HG02970 (cell line): ENCODE results near the gene C17orf113.

Experiments
- ATAC-seq: cut with Tn5 transposase; IDR thresholded peaks from one replicate; pipeline ENCODE4 v1.9.1; 2021; ENCODE audit warnings: mild to moderate bottlenecking, moderate library complexity, moderate number of reproducible peaks; ENCODE audit not compliant: unreplicated experiment, low FRiP score

C17orf113 gene

DNA sequence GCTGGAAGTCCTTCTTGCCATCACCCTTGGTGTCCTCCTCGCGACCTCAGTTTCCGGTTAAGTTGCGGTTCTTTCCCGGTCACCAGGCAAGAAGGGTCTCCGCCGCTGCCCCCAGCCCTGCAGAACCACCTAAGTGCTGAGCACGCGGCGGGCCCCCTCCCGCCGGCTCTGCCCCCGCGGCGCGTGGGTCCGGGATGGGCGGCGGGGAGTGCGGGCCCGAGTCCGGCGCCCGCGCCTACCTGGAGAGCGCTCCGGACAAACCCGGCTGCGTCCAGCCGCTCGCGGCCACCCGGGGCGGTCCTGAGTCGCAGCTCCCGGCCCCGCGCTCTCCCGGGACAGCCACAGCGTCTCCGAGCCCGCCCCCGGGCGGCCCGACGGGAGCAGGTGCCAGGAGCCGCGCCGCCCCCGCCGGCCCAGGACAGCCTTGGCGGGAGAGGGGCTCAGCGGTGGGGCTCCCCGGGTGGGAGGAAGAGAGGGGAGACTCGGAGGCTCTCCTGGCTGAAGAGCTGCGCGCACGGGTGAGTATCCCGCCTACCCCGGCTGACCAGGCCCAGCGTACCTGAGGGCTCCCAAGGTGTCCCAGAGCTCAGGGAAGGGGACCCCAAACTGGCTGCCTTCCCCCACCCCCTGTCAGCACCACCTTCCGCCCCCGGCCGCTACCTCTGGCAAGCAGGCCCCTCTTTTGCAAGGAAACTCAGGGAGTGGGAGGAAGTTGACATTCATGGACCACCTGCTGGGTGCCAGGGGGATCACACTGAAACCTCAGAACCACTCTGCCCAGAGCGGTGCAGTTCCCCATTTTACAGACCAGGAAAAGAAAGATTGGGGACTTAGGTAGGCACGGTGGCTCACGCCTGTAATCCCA lies 22.2 kb upstream of the C17orf113 start:
- no peak for ATAC-seq

DNA sequence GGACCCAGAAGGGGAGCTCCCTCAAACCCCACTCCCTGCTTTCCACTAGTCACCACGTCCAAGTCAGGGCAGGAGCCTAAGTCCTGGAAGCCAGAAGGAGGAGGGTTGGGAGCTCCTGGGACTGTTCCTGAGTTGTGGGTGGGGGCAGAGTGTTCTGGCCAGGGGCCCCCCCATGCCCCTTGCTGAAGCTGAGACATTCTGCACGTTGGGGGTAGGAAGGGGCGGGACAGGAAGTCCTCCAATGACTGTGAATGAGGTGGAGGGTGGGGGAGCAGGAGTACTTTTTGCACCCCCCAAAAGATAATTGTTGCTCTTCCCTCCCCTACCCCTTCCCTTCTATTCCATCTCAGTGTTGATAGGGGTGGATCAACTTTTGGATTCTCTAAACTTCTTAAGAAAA lies 21.4 kb upstream of the C17orf113 start:
- no peak for ATAC-seq

DNA sequence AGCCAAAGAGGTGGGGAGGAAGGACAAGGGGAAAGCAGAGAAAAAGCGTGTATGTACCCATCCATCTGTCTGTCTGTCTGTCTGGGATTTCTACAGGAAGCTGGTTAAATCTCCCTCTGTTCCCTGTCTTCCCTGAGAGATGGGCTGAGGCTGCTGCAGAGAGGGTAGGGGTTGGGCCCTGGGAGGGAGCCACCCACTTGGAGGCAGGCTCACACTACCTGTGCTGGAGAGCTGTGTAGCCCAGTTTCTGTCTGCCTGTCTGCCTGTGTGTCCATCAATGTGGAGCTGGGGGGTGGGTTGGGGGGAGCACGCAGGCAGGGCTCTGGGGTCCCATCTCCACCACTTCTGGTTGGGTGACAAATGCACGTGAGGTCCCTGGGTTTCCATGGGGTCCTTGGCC lies 18.6 kb upstream of the C17orf113 start:
- ATAC-seq: no peak

DNA sequence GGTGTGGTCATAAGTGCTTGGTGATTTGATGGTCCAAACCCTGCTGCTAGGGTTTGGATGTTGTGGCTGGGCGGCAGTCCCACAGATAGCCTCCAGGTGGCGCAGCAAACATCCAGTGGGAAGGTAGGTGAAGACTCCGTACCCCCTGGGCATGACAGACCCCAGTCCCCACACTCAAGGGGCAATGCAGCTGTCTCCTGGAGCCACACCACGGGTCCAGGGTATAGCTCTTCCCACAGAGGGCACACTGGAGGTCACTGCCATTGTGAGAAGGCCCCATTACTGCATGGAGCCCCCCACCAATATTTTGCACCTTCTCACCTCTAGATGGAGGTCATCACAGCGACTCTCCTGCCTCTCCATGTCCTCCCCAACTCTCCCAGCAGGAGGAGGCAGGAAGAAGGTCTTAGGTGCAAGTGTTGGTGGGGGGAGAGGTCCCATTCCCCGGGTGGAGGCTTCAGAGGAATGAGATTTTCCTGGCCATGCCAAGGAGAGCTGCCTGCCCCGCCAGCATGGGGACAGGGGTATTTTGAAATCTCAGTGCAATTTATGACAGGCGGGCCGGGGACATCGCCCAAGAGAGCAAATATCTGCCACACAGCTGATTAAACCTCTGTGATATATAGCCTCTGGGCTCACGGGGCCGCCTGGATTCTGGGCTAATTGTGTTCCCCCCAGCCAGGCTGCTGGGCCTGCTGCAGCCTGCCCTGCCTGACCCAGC lies 17.1 kb upstream of the C17orf113 start:
- no peak for ATAC-seq

DNA sequence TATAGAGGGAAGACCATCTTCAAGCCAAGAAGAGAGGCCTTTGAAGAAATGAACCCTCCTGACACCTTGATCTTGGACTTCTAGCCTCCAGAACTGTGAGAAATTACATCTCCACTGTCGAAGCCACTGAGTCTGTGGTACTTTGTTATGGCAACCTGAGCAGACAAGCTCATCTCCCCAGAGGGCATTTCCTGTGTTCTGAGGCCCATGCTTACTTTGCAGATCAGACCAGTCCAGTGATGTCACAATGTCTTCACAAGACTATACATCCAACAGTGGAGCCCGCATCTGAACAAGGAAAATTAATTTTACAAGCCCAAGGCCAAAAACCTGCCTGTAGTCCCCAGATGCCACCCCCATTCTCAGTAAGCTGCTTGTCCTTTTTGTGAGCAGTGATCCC lies 14.8 kb upstream of the C17orf113 start:
- no peak for ATAC-seq

DNA sequence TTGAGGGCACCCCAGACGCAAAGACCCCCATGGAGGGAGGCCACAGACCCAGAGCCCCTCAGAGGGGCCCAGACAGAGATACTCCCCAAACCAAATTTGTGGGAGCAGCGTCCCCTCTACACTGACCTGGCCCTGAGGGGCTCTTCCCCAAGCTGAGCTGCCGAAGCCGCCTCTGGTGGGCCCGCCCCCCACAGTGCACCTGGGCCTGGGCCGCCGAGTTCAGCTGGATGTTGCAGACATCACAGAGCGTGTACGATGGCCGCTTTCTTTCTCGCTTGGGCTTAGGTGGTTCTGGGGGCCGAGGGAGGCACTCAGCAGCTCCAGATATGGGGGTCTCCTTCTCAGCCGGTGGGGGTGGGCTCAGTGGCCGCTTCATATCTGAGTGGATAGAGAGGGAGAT lies 12.3 kb upstream of the C17orf113 start:
- ATAC-seq: no peak

DNA sequence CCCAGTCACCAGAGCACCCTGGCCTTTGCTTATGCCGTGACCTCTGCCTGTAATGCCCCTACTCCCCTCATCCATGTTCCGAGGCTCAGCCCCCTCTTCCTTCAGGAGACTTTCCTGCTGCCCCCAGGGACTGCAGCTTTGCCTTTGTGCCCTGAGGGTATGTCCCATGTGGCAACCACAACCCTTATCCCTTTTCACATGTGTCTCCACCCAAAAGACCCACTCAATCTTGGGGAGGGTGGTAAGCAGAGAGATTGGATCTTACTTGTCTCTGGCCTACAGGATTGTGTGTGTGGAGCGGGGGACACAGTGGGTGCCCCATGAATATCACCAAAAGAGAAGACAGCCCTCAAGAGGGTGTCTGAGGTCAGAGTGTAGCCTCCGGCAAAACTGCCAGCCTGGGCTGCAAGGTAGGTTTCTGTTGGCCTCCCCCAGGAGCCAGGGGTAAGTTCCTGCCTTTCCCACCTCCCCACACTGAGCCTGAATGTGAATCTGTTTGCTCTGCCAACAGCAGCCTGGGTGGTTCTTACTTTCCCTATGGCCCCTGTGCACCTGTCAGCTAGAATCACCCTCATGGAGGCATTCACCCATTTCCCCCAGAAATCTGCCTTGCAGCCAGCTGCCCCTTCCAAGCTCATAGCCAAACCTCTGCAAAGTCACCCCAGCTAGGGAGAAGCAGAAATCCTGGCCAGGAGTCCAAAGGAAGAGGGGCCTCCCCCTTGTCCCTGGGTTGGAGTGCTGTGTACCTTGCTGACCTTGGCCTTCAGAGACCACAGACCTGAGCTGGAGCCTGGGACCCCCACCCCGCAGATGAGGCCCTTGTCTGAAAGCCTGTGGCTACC lies 11.5 kb upstream of the C17orf113 start:
- no peak for ATAC-seq

DNA sequence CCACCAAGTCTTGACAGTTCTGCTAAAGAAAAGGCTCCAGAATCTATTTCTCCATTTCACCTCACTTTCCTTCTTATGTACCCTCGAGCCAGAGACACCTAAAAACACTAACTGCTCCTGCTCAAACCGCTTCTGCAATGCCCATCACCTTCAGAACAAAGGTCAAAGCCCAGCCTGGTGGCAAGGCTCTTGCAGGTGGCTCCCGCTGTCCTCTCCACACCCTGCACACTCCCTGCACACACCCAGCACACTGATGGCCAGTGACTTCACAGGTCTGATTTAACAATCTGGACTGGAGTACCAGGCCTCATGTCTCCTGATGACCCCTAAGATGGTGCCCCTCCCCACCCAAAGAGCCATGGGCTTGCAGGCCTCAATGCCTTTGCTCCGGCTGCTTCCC lies 9.8 kb upstream of the C17orf113 start:
- no peak for ATAC-seq

DNA sequence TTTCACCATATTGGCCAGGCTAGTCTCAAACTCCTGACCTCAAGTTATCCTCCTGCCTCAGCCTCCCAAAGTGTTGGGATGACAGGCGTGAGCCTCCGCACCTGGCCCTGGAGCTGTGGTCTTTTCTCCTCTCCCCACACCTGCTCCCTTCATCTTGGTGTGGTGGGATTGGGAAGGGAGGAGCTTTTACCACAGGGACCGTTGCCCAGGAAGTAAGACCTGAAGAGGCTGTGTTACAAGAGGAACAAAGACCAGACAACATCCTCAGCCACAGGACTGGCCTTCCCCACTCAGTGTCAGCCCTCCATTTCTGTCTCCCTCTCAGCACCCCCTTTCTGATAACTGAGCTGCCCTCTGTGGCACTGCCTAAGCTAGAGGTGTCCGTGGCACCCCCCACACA lies 9.4 kb upstream of the C17orf113 start:
- ATAC-seq: no peak

DNA sequence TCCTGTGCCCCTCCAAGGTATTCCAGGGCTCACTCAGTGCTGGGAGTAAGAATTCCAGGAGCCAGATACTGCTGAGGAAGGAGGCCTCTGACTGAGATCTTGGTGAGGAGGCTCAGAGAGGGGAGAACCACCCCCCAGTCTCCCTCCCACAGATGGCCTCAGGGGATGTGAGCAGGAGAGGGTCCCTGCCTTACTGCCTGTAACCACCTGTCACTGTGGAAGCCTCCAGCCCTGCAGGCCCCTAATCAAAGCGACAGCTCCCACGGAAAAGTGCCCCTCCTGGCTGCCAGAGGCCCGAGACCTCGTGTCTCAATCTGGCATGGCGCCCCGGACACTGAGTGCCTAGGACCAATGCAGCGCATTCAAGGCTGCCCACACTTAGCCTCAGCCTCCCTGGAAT lies 7.7 kb upstream of the C17orf113 start:
- no peak for ATAC-seq

DNA sequence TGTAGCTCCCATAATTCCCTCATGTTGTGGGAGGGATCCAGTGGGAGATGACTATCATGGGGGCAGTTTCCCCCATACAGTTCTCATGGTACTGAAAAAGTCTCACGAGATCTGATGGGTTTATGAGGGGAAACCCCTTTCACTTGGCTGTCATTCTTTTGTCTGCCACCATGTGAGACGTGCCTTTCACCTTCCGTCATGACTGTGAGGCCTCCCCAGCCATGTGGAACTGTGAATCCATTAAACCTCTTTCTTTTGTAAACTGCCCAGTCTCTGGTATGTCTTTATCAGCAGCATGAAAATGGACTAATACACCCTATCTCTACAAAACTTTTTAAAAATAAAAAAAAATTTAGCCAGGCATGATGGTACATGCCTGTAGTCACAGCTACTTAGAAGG lies 6.2 kb upstream of the C17orf113 start:
- no peak for ATAC-seq

DNA sequence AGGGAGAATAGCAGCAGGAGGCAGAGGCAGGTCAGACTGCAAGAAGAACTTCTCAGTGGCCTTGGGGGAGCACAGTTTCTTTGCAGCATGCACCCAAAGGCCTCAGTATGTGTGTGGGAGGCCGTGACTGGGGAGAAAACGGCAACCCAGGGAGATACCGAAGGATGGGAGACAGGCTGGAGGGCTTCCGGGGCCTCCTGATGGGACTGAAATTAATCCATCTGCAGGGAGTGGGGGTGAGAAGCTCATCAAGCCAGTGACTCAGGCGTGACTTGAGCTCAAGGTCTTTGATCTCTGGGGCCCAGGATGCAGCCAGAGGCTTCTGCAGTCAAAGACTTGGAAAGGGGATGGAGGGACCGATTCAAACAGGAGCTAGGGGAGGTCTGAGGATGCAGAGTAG lies 5.1 kb upstream of the C17orf113 start:
- ATAC-seq: no peak

DNA sequence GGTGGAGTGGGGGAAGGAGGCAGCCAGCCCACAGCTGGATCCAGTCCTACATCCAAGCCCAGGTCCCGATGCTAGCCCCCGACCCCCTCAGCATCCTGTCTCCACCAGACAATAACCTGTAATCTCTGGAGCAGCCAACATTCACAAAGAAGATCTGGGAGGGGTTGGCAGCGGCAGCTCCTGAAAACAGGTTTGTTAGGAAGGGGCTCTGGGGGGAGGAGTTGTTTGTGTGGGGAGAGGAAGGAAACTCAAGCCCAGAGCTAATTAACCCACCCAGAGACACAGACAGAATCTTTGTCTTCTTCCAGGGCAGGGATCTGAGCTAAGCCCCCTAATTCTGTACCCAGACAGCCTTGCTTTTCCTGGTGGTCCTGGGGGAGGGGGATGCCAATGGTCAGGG lies 4.6 kb upstream of the C17orf113 start:
- ATAC-seq: no peak

DNA sequence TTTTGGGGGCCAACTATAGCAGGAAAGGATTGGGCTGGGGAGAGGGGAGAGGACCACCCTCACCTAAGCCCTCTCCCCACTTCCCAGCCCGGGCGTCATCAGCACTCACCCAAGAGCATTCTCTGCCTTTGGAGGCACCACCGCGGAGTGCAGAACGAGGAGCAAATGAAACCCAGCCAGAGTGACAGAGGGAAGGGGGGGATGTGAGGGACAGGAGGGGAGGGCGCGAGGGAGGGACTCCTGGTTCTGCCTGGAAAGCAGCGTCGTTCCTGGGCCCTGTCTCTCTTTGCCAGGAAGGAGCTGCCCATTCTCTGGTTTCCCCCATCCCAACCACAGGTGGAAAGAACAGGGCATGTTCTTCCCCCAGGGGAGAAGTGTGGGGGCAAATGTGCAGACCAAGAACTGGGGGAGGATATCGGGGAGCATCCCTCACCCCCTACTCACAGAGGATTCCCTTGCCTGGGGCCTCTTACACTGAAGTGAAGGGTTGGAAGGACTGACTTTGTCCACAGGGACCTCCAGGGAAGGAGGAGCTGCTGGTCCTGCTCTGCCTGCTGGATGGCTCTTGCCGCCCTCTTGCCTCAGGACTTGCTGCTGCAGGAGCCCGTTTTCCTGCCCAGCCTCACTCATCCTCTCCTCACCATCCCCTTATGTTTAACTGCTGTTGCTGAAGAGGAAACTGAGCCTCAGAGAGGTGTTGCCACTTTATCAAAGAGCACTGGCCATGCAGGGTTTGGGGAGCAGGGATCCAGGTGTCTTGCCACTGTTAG lies 3.5 kb upstream of the C17orf113 start:
- ATAC-seq: no peak

DNA sequence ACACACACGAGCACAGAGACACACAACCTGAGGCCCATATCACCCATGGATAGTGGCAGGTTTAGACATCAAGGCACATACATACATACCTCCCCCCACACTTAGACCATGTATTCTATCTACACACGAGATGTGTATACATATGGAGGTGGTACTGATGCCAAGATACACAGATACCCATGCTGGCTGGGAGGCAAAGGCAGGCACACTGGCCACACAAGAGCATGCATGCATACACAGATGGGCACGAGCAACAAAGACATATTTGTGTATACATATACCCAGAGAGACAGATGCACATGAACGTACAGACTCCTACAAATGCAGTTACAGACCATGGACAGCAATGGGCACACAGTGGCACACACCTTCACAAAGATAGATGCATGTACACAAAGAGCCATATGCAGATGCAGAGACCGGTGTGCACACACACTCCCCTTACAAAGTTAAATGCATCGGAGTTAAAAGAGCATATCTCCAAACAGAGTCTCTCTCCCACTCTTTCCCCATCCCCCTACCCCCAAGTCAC lies 2.0 kb upstream of the C17orf113 start:
- ATAC-seq: no peak

DNA sequence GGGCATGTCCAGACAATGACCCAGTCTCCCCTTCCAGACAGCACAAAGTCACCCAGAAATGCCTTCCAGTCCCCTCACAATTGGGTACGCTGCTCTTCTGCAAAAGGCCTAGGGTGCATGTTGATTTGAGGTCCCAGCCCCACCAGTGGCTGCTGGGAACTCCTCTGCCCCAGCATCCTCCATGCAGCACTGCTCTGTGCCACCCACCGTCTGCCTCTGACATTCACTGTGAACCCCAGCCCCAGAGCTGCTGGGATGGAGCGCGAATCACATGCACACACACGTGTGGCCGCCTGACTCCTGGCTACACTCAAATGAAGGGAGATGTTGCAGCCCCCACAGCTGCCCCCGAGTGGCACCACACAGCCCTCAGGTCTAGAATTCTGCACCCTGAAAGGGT lies 1.2 kb upstream of the C17orf113 start:
- no peak for ATAC-seq

DNA sequence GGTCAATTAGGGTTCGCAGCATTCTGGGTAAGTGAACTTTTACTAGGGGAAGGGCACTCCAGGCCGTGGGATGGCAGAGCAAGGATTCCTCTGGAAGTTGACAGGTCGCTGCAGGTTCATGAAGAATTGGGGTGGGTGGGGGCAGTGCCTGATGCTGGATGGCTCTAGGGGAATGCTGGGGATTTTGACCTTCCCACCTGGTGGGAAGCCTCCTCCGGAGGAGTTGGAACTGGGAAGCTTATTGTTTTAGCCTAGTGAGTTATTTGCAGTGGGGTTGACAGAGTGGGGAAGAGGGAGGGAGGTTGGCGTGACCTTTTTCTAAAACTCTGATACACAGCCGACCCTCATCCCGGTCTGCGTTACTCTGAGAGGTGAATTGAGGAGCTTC lies 606 bp upstream of the C17orf113 start:
- ATAC-seq: no peak

DNA sequence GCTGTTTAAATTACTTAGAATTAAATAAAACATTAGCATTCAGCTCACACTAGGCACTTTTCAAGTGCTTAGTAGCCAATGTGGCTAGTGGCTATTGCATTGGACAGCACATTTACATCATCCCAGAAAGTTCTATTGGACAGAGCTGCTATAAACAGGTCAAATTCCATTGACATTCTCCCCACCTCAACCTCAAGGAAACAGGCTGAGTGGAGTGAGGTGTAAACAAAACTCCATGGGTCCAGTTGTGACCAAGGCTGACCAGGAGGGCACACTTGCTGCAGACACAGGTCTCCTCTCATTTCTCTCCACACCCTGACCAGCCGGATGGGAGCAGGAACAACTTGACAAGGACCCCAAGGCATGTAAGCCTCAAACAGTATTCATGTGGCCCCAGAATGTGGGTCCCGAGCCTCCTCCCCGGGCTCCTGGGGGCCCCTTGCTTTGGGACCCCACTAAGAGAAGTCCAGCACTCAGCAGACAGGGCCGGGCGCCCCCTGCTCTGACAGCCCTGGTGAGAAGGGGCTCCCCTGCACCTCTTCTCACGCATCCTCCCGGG lies 488 bp downstream of the C17orf113 start:
- no peak for ATAC-seq

DNA sequence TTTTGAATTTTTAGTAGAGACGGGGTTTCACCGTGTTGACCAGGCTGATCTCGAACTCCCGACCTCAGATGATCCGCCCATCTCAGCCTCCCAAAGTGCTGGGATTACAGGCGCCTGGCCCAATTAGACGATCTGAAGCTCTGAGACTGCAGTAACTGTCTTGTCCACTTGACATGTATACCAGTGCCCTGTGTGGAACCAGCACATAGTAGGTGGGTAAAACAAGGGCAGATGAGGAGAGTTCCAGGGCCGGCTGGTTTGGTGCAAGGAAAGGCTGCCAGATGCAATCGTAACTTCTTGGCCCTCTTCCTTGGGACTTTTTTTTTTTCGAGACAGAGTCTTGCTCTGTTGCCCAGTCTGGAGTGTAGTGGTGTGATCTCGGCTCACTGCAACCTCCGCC lies 3.1 kb downstream of the C17orf113 start:
- ATAC-seq: no peak

DNA sequence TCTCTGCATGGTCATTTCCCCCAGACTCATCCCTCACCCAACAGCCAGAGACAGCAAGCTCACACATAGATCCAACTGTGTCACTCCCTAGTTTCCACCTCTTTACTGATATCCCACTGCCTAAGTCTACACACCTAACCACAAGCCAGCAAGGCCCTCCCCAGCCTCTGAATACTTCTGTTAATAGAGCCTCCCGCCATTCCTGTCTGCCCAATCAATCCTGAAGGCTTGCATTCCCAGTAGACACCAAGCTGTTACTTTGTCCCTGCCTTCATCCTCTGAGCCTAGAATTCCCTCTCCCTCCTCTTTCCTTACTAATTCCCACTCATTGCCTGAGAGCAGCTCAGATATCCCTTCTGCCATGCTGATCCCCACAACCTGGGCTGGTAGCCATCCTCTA lies 4.7 kb downstream of the C17orf113 start:
- ATAC-seq: no peak
